Loucy (cell line): ENCODE measurements around the gene EFNA5.

Experiments used
- H2AFZ ChIP-seq: fragments of 200-600 bp; sonication (generic); 2 replicates; pipeline ENCODE4 v1.6.0; 2016; ENCODE audit warnings: antibody characterized with exemption, mild to moderate bottlenecking, low read length, moderate library complexity
- H3F3A ChIP-seq: fragments of 200-600 bp; 2 replicates; pipeline ENCODE4 v1.6.0; 2016; ENCODE audit warnings: antibody characterized with exemption, low read depth, mild to moderate bottlenecking
- H3K27me3 ChIP-seq: fragments of 200-600 bp; sonication (generic); 2 replicates; pipeline ENCODE4 v1.6.1; 2014; ENCODE audit warnings: low read length, mild to moderate bottlenecking; ENCODE audit not compliant: insufficient read depth, poor library complexity, severe bottlenecking
- H3K36me3 ChIP-seq: fragments of 200-600 bp; sonication (generic); 2 replicates; pipeline ENCODE4 v1.6.1; 2016; ENCODE audit warnings: low read length; ENCODE audit not compliant: insufficient read depth
- H3K4me1 ChIP-seq: fragments of 200-600 bp; sonication (generic); 2 replicates; pipeline ENCODE4 v1.5.1; 2014; ENCODE audit warnings: low read length, mild to moderate bottlenecking; ENCODE audit not compliant: insufficient read depth, poor library complexity, severe bottlenecking
- H3K4me2 ChIP-seq: fragments of 200-600 bp; sonication (generic); 2 replicates; pipeline ENCODE4 v1.6.0; 2014; ENCODE audit warnings: antibody characterized with exemption, low read length, low read depth, mild to moderate bottlenecking; ENCODE audit not compliant: poor library complexity, severe bottlenecking
- H3K4me3 ChIP-seq: fragments of 200-600 bp; sonication (generic); 2 replicates; pipeline ENCODE4 v1.5.1; 2014; ENCODE audit warnings: low read length, mild to moderate bottlenecking, mixed read lengths; ENCODE audit not compliant: poor library complexity, severe bottlenecking
- H3K79me2 ChIP-seq: fragments of 200-600 bp; sonication (generic); 2 replicates; pipeline ENCODE4 v1.6.1; 2014; ENCODE audit warnings: low read length; ENCODE audit not compliant: insufficient read depth
- H3K9ac ChIP-seq: fragments of 200-600 bp; sonication (generic); 2 replicates; pipeline ENCODE4 v1.6.0; 2014; ENCODE audit warnings: mild to moderate bottlenecking, low read depth, low read length, moderate library complexity; ENCODE audit not compliant: poor library complexity, severe bottlenecking
- H3K9me2 ChIP-seq: fragments of 200-600 bp; sonication (generic); replicated peaks from 2 replicates; pipeline ENCODE4 v1.6.1; 2016; ENCODE audit warnings: low read depth, low read length, mixed read lengths
- H3K9me3 ChIP-seq: fragments of 200-600 bp; sonication (generic); 2 replicates; pipeline ENCODE4 v1.6.1; 2014; ENCODE audit warnings: mild to moderate bottlenecking, antibody characterized with exemption, low read length, low read depth; ENCODE audit not compliant: insufficient read depth
- H4K20me1 ChIP-seq: fragments of 200-600 bp; sonication (generic); 2 replicates; pipeline ENCODE4 v1.6.0; 2014; ENCODE audit warnings: antibody characterized with exemption, low read length, mild to moderate bottlenecking; ENCODE audit not compliant: insufficient read depth, poor library complexity, severe bottlenecking
- EZH2phosphoT487 ChIP-seq: fragments of 200-600 bp; IDR thresholded peaks from 2 replicates; pipeline ENCODE4 v1.6.1; 2018; ENCODE audit warnings: antibody characterized with exemption, mild to moderate bottlenecking, moderate library complexity, borderline replicate concordance
- TF ChIP-seq, protein P1 (sequence below): fragments of 200-600 bp; sonication (generic); conservative IDR thresholded peaks from 2 replicates; pipeline ENCODE4 v1.5.1; 2014; ENCODE audit warnings: mild to moderate bottlenecking, antibody characterized with exemption, low read length

EFNA5 gene

DNA sequence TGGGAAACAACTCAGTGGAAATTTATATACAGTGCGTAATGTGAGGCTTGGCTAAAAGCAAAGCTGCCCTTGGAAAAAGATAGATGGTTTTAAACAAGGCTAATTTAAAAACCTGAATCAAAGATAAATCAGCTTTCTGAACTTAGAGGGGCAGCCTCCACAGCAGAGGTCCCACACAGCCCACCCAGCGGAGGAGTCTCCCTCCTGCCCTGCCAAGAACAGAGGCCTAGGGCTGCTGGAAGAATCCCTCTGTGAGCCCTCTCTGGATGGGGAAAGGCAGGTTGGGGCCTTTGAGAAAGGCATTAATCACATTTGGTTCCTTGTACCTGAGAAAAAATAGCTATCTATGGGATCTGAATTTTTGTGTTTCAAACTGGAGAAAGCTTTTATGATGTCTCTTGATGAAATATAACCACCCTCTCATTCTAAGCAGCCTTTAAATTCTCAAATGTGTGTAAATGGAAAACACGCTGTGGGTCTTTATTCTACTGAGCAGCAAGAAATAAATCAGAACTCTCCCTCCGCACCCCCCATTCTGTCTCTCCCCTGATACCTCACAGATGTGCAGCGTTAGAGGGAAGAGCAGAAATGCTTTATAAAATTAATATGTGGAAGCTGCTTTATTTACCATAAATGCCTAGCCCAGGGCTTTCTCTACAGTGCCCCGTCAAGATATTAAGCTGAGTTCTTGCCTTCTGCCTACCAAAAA is 329.2 kb downstream of the EFNA5 start:
- no peaks in the 10 kb centered on the region for H3F3A ChIP-seq
- H3K4me1 ChIP-seq: peaks cover 4% of the 10 kb centered on the region
- H3K79me2 ChIP-seq: no peaks in the 10 kb centered on the region
- no peaks in the 10 kb centered on the region for H3K9me2 ChIP-seq
- H3K4me3 ChIP-seq: no peak overlapping the region
- H4K20me1 ChIP-seq: no peaks in the 10 kb centered on the region
- H3K36me3 ChIP-seq: no peaks in the 10 kb centered on the region
- H3K27me3 ChIP-seq: no peaks in the 10 kb centered on the region
- no peaks in the 10 kb centered on the region for H3K9me3 ChIP-seq
- H3K4me2 ChIP-seq: no peak overlapping the region
- TF ChIP-seq, protein P1, sequence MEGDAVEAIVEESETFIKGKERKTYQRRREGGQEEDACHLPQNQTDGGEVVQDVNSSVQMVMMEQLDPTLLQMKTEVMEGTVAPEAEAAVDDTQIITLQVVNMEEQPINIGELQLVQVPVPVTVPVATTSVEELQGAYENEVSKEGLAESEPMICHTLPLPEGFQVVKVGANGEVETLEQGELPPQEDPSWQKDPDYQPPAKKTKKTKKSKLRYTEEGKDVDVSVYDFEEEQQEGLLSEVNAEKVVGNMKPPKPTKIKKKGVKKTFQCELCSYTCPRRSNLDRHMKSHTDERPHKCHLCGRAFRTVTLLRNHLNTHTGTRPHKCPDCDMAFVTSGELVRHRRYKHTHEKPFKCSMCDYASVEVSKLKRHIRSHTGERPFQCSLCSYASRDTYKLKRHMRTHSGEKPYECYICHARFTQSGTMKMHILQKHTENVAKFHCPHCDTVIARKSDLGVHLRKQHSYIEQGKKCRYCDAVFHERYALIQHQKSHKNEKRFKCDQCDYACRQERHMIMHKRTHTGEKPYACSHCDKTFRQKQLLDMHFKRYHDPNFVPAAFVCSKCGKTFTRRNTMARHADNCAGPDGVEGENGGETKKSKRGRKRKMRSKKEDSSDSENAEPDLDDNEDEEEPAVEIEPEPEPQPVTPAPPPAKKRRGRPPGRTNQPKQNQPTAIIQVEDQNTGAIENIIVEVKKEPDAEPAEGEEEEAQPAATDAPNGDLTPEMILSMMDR: no peak
- TF ChIP-seq EZH2phosphoT487: no peak
- H2AFZ ChIP-seq: no peak overlapping the region
- no peak overlapping the region for H3K9ac ChIP-seq

DNA sequence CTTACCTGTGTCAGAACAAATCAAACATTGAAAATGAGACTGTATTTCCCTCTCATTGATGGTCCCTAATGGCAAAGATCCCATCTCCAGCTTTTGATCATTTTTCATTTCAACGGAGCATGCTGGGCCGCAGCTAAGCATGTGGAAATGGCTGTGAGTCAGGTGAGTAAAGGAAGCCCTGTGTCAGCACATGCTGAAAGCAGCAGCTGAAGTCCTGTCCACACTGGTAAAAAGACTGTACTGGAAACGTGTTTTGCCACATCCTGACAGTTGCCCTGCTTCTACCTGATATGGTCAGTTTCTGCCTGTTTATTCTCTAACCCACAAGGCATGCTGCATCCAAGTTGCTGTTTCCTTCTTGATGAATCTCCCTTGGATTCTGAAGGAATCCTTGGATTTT is 330.1 kb downstream of the EFNA5 start:
- Histone ChIP-seq H3K27me3 (no peaks in the 10 kb centered on the region), H3K4me1 (peaks cover 4% of the 10 kb centered on the region), H3K79me2 (no peaks in the 10 kb centered on the region), H2AFZ (no peak overlapping the region), H3K36me3 (no peaks in the 10 kb centered on the region), H3K9me2 (no peaks in the 10 kb centered on the region), H3K4me3 (no peak overlapping the region), H3F3A (no peaks in the 10 kb centered on the region), H3K4me2 (no peak overlapping the region), H3K9ac (no peak overlapping the region), H4K20me1 (no peaks in the 10 kb centered on the region), H3K9me3 (no peaks in the 10 kb centered on the region)
- TF ChIP-seq, protein P1: no peak
- no peak for TF ChIP-seq EZH2phosphoT487

DNA sequence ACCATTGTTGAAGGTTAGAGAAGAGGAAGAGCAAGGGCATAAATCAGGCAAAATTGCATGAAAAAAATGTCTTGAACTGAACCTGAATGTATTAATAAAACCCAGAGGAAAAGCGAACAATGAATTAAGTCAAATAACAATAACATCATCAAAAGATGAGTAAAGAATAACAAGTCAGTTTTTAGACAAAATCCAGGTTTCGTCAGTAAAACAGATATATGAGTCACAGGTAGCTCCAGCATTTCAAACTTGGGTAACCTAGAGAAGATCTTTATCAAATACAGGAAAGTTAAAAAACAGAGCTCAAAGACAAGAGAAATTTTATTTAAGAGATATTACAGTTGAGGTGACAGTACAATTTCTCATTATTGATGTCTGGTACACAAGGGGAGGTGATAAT is 332.4 kb downstream of the EFNA5 start:
- TF ChIP-seq, protein P1: no peak
- TF ChIP-seq EZH2phosphoT487: no peak
- H3K36me3 ChIP-seq: no peaks in the 10 kb centered on the region
- H4K20me1 ChIP-seq: no peaks in the 10 kb centered on the region
- H3K4me2 ChIP-seq: no peak overlapping the region
- H3K27me3 ChIP-seq: no peaks in the 10 kb centered on the region
- H3F3A ChIP-seq: no peaks in the 10 kb centered on the region
- H3K9me2 ChIP-seq: no peaks in the 10 kb centered on the region
- no peak overlapping the region for H3K9ac ChIP-seq
- H3K4me1 ChIP-seq: peaks cover 4% of the 10 kb centered on the region
- H3K79me2 ChIP-seq: no peaks in the 10 kb centered on the region
- no peaks in the 10 kb centered on the region for H3K9me3 ChIP-seq
- no peak overlapping the region for H3K4me3 ChIP-seq
- H2AFZ ChIP-seq: no peak overlapping the region
